ENCODE measurements around the gene PRELID1.
"Not testable (repeated sequence)": the region's sequence is repeated elsewhere in the genome, so short reads cannot be mapped to it uniquely, and the experiment has no call there.

Gene PRELID1

DNA sequence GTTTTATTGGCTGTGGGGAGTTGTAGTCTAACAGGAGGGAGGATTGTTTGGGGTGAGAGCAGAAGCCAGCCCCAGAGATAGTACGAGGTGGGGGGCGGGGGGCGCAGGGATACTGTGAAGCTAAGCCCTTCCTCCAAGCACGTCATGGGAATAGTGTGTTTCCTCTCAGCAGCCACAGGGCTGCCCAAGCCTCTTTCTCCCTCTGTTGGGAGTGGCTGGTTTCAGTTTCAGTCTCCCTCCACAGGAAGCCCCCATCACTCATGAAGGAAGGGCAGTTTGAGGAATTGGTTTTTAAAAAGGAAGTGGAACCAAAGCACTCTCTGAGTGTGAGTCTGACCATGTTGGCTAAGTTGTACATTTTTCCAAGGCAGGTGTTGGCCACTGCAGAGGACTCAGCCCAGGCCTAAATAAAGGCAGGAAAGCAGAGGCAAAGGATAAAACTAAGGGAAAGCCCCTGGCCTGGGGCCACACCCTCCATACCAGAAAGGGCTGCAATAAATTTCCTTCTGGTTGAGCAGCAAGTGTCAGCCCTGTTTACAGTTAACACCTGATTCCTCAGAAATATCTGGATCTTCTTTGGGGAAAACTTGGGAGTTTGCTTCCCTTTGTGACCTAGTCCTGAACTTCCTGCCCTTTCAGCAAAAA is 3.2 kb upstream of the PRELID1 start:
- no peak for DNase-seq

DNA sequence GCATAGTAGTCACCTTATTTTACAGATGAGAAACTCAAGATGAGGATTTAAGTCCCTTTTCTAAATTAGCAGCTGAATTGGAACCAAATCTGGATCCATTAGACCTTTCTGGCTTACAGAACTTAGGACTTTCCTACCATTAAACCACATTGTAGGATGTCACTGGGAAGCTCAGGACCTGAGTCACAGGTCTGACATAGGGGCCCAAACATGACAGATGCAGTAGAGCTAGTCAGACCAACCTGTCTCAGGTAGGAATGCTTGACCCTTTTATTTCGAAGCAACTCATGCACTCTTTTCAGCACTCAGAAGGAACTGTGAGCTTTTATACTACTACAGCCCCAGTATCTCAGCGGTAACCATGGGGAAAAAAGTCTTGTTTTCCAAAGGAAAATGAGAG is 2.6 kb upstream of the PRELID1 start:
- no peak for DNase-seq

DNA sequence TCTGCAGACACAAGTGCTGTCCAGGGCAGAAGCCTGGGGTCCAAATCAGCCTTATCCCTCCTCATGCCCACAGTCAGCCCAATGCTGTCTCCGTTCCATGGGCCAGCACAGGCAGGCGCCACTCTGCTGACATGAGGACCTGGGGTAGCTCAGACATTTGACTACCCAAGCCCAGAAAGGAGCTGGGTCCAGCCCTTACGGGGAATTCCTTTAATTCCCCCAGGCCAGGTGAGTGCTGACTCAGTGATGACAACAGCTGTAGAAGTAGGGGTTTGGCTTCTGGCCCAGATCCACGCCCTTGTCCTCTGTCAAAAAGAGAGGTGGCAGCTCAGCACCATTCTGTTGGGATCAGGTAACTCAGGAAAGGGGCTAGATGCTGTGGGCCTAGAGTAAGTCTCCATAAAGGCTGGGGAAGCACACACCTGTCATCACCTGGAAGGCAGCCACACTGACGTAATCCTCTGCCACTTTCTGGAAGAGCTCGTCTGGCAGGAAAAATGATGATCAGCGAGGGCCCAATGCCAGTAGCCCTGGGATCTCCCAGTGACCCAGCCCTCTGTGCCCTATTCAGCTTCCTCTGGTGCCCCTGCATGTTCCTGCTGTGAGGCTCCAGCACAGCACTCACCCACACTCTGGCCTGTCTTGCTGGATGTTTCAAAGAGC is 2.0 kb upstream of the PRELID1 start:
- DNase-seq: no peak

GRCh38 chr5:177302354-177303110 is 1.1 kb upstream of the PRELID1 start:
- no peak for DNase-seq

DNA sequence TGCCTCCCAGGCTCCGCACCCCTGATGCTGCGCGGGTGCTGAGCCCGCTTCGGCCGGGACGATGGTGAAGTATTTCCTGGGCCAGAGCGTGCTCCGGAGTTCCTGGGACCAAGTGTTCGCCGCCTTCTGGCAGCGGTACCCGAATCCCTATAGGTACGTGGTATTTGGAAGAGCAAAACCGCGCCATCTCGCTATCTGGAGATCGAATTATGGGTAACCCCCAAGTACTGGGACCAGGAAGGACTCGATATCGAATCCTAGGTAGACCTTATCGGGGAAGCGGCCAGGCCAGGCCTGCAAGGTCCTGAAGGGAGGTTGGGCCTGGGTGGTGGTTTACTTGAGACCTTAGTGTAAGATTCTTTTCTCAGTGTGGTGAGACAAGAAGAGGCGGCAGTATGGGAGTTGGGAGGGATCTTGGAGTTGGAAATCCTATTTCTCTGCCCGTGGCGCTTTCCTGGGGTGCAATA is 359 bp downstream of the PRELID1 start:
- DNase-seq: no peak

GRCh38 chr5:177304392-177305119 is 957 bp downstream of the PRELID1 start:
- DNase-seq: no peak

DNA sequence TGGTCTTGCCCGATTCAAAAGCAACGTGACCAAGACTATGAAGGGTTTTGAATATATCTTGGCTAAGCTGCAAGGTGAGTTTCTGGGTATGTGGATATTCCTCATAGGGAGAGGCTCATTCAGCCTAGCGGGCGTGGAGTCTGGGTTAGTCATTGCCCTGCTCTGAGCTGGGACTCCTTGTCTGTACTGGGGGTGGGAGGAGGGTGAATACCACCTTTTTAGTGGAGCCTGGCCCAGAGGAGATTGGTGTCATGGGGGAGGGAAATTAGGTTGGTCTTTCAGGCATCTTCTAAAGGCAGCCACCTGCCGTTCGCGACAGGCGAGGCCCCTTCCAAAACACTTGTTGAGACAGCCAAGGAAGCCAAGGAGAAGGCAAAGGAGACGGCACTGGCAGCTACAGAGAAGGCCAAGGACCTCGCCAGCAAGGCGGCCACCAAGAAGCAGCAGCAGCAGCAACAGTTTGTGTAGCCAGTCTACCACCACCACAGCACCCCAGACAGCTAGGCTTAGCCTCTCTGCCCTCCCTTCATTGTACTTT is 2.6 kb downstream of the PRELID1 start:
- DNase-seq: not testable (repeated sequence)

- no peak for DNase-seq
These were observed 3.3 kb downstream of the PRELID1 start for GRCh38 chr5:177306674-177307543.

GRCh38 chr5:177307544-177308363 is 4.2 kb downstream of the PRELID1 start:
- no peak for DNase-seq

GRCh38 chr5:177308740-177309139 is 5.1 kb downstream of the PRELID1 start:
- DNase-seq: no peak

DNA sequence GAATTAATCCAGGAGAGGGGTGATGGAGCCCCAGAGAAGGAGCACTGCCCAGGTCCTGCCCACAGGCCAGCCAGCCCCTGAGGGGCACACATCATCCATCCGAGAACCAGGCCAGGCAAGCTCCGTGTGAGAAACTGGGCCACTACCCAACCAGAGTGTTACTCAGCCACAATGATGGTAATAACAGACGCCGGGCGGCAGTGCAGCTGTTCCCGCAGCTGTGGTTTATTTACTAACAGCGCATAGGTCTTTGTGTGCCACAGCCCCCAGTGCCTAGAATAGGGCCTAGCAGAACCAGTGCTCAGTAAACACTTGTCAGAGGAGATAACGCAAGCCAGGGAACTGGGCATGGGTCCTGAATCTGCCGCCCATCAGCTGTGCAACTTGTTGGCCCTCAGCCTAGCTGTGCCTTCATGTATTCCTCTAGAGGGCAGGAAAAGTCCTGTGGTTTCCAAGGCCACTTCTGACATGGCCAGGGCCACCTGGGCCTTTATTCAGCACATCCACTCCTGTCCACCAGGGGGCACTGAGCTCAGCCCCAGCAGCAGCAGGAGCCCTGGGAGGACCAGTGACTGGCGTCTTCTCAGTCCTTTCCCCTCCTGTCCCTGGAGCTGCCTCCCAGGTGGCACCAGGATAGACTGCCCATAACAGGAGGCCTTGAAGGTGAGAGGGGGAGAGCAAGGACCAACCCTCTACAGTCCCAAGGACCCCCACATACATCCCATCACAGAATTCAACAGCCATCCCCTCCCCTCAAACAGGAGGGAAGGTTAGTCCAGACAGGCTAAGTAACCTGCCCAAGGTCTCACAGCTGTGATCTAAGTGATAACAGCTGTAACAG is 6.0 kb downstream of the PRELID1 start:
- peak; percentile 74 for DNase-seq

GRCh38 chr5:177310332-177310731 is 6.7 kb downstream of the PRELID1 start:
- DNase-seq: no peak

GRCh38 chr5:177310757-177311391 is 7.3 kb downstream of the PRELID1 start:
- no peak for DNase-seq

DNA sequence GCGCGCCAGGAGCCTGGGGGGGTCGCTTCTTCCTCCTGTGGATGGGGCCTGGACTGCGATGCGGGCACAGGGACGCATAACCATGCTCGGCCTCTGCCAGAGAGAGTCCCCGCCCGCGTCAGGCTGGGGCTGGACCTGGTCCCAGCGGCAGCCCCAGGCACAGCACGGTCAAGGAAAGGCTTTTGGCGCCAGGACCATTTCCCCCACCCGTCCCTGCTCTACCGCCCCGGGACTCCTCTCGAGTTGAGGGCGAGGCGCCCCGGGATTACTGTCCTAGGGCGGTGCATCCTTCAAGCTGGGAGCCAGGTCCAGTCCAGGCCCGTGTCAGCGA is 7.8 kb downstream of the PRELID1 start:
- no peak for DNase-seq

GRCh38 chr5:177311723-177312648 is 8.4 kb downstream of the PRELID1 start, which contains the start of gene MXD3:
Gene MXD3, minus strand, starts transcription at chr5:177311898. Its CDS starts 68 bp downstream, at chr5:177311830.
- peak; percentile 98 for DNase-seq

DNA sequence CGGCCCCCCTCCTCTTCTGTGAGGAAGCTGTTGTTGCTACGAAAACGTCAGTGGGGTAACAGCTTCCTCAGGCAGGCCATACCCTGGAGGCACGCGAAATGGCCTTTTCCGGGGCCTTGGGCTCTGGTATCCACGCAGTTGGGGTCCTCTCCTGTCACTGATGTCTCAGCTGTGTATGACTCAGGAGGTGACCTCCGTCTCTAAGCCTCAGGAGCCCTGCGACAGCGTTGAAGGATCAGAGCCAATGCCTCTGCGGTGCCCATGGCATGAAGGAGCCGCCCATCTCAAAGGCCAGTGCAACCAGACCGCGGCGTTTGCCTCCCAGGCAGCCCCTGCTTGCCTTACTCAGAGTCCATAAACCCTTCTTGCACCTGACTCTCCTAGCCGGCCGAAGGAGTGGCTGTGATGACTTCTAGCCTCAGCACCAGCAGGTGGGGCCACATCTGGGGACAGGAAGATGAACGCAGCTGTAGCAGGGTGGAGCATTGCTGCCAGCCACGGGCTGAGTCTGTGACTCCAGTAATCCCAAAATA is 9.1 kb downstream of the PRELID1 start:
- DNase-seq: no peak

DNA sequence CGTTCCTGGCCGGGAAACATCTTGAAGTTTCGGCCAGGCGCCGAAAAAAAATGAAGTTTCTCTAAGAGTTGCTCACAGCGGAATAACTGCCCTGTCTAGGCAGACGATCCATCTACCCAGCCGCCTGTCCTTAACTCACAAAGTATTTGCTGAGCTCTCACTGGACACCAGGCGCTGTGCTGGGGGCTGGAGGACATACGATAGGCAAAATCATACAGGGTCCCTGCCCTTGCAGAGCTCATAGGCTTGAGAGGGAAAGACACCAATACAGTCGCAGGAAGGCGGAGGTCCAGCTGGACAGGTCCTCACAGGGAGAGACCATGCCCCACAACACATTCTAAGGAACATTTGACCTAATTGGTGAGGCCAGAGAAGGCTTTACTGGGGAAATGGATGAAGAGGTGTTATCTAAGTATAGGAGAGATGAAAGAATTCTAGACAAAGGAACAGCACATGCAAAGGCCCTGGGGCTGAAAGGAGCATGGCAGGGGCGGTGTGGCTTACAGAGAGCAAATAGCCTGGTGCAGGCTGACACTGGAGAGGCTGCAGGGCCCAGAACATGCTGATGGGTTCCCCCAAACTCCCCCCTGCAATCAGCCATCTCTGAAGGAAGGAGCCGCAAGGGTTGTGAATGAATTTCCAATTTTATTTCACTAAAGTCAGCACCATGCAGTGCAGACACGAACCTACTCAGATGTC is 10.1 kb downstream of the PRELID1 start:
- DNase-seq: no peak

Measured in activated naive CD4-positive, alpha-beta T cell treated with anti-CD3 and anti-CD28 coated beads, Interleukin-2, amount 50 U/mL, for 16 hours (primary cell).